H9 (cell line): ENCODE data around the gene CCBE1. TPM values are rescaled to one million over a fixed set of nuclear protein-coding genes. Genes with fewer than 3 reads are reported as not detected.

ENCODE experiments used
- DNase-seq: peaks from one replicate; pipeline ENCODE4 v3.0.0-alpha.2; 2017
- H2AFZ ChIP-seq: one replicate; pipeline ENCODE4 v1.6.1; 2013; ENCODE audit warnings: mild to moderate bottlenecking, low read length, control low read depth, moderate library complexity
- H2AK5ac ChIP-seq: 2 replicates; pipeline ENCODE4 v1.6.1; 2013; ENCODE audit warnings: low read length, control low read depth, mixed read lengths; ENCODE audit not compliant: insufficient read length
- H2BK120ac ChIP-seq: one replicate; pipeline ENCODE4 v1.6.1; 2013; ENCODE audit warnings: low read depth, mild to moderate bottlenecking, low read length, control low read depth, inconsistent platforms; ENCODE audit not compliant: poor library complexity, severe bottlenecking
- H2BK12ac ChIP-seq: 2 replicates; pipeline ENCODE4 v1.6.1; 2013; ENCODE audit warnings: low read length, control low read depth, mixed read lengths, low read depth; ENCODE audit not compliant: insufficient read length
- H2BK15ac ChIP-seq: 2 replicates; pipeline ENCODE4 v1.6.1; 2013; ENCODE audit warnings: low read depth, low read length, control low read depth
- H2BK20ac ChIP-seq: one replicate; pipeline ENCODE4 v1.6.1; 2013; ENCODE audit warnings: low read depth, mild to moderate bottlenecking, low read length, control low read depth, inconsistent platforms; ENCODE audit not compliant: poor library complexity, severe bottlenecking
- H2BK5ac ChIP-seq: 2 replicates; pipeline ENCODE4 v1.6.1; 2013; ENCODE audit warnings: low read length, control low read depth, mixed read lengths; ENCODE audit not compliant: insufficient read length
- H3K14ac ChIP-seq: 2 replicates; pipeline ENCODE4 v1.6.1; 2013; ENCODE audit warnings: low read length, control low read depth; ENCODE audit not compliant: insufficient read depth
- H3K18ac ChIP-seq: 2 replicates; pipeline ENCODE4 v1.6.1; 2013; ENCODE audit warnings: low read depth, mild to moderate bottlenecking, mixed read lengths, low read length, control low read depth; ENCODE audit not compliant: insufficient read length
- H3K23ac ChIP-seq: 2 replicates; pipeline ENCODE4 v1.6.1; 2013; ENCODE audit warnings: low read length, control low read depth, mixed read lengths, low read depth; ENCODE audit not compliant: insufficient read length
- H3K23me2 ChIP-seq: 2 replicates; pipeline ENCODE4 v1.6.1; 2013; ENCODE audit warnings: low read depth, mild to moderate bottlenecking, mixed read lengths, low read length, control low read depth; ENCODE audit not compliant: insufficient read length, poor library complexity, severe bottlenecking
- H3K27ac ChIP-seq: 2 replicates; pipeline ENCODE4 v1.5.1; 2013; ENCODE audit warnings: low read length, control low read depth, mixed read lengths, low read depth; ENCODE audit not compliant: insufficient read length
- H3K27me3 ChIP-seq: 2 replicates; pipeline ENCODE4 v1.6.1; 2013; ENCODE audit warnings: low read length, control low read depth, inconsistent platforms; ENCODE audit not compliant: insufficient read depth
- H3K4ac ChIP-seq: 2 replicates; pipeline ENCODE4 v1.6.1; 2013; ENCODE audit warnings: low read depth, mild to moderate bottlenecking, control low read depth, inconsistent platforms, low read length, moderate library complexity
- H3K4me1 ChIP-seq: 2 replicates; pipeline ENCODE4 v1.6.1; 2013; ENCODE audit warnings: low read length, control low read depth, inconsistent platforms; ENCODE audit not compliant: insufficient read depth
- H3K4me2 ChIP-seq: 2 replicates; pipeline ENCODE4 v1.6.1; 2013; ENCODE audit warnings: low read length, control low read depth, mixed read lengths; ENCODE audit not compliant: insufficient read length, insufficient read depth
- H3K56ac ChIP-seq: 2 replicates; pipeline ENCODE4 v1.6.1; 2013; ENCODE audit warnings: low read depth, mild to moderate bottlenecking, mixed read lengths, low read length, control low read depth; ENCODE audit not compliant: insufficient read length
- H3K79me1 ChIP-seq: 2 replicates; pipeline ENCODE4 v1.6.1; 2013; ENCODE audit warnings: low read depth, mild to moderate bottlenecking, moderate library complexity, low read length, control low read depth, inconsistent platforms; ENCODE audit not compliant: insufficient read depth, poor library complexity, severe bottlenecking
- H3K79me2 ChIP-seq: 2 replicates; pipeline ENCODE4 v1.6.1; 2013; ENCODE audit warnings: low read length, control low read depth, inconsistent platforms; ENCODE audit not compliant: insufficient read depth
- H3K9ac ChIP-seq: 2 replicates; pipeline ENCODE4 v1.6.1; 2013; ENCODE audit warnings: low read length, control low read depth, mixed read lengths; ENCODE audit not compliant: insufficient read length; ENCODE audit errors: extremely low read depth
- H3K9me3 ChIP-seq: one replicate; pipeline ENCODE4 v1.6.1; 2013; ENCODE audit warnings: low read depth, low read length, inconsistent platforms; ENCODE audit not compliant: control insufficient read depth
- H3T11ph ChIP-seq: one replicate; pipeline ENCODE4 v1.6.1; 2013; ENCODE audit warnings: mild to moderate bottlenecking, low read length, control low read depth, inconsistent platforms
- H4K20me1 ChIP-seq: one replicate; pipeline ENCODE4 v1.6.1; 2013; ENCODE audit not compliant: control insufficient read depth, insufficient read length, insufficient read depth
- H4K5ac ChIP-seq: 2 replicates; pipeline ENCODE4 v1.6.1; 2013; ENCODE audit warnings: low read depth, mild to moderate bottlenecking, mixed read lengths, low read length, control low read depth; ENCODE audit not compliant: insufficient read length
- H4K8ac ChIP-seq: replicated peaks from 2 replicates; pipeline ENCODE4 v1.6.1; 2013; ENCODE audit warnings: low read length, control low read depth, mixed read lengths, low read depth; ENCODE audit not compliant: insufficient read length
- H4K91ac ChIP-seq: 2 replicates; pipeline ENCODE4 v1.6.1; 2013; ENCODE audit warnings: low read depth, mild to moderate bottlenecking, moderate library complexity, mixed read lengths, low read length, control low read depth; ENCODE audit not compliant: insufficient read length
- H3K27ac Mint-ChIP-seq, 3 experiments: 2 replicates in 2 of 3; 3 replicates in 1 of 3; pipeline ENCODE4 v1.8.0; 2020 to 2021; ENCODE audit warnings: mixed read lengths in 3 of 3, mild to moderate bottlenecking in 1 of 3, moderate library complexity in 1 of 3
- H3K27me3 Mint-ChIP-seq: 2 replicates; pipeline ENCODE4 v1.8.0; 2021; ENCODE audit warnings: low read depth, mild to moderate bottlenecking, moderate library complexity, mixed read lengths
- H3K36me3 Mint-ChIP-seq, 3 experiments: 2 replicates in 2 of 3; 3 replicates in 1 of 3; pipeline ENCODE4 v1.8.0; 2020 to 2021; ENCODE audit warnings: low read depth in 3 of 3, mixed read lengths in 3 of 3; ENCODE audit not compliant: insufficient read depth in 1 of 3
- H3K4me1 Mint-ChIP-seq, 2 experiments: 2 replicates each; pipeline ENCODE4 v1.8.0; 2020; ENCODE audit warnings: mixed read lengths in 2 of 2
- H3K4me3 Mint-ChIP-seq, 2 experiments: 2 replicates in 1 of 2; 3 replicates in 1 of 2; pipeline ENCODE4 v1.8.0; 2020 to 2021; ENCODE audit warnings: mild to moderate bottlenecking in 2 of 2, mixed read lengths in 2 of 2, moderate library complexity in 1 of 2
- H3K9me3 Mint-ChIP-seq, 2 experiments: 2 replicates in 1 of 2; 3 replicates in 1 of 2; pipeline ENCODE4 v1.8.0; 2020; ENCODE audit warnings: mild to moderate bottlenecking in 2 of 2, mixed read lengths in 2 of 2, moderate library complexity in 1 of 2
- CTCF ChIP-seq: fragments of 200-600 bp; sonication (generic); conservative IDR thresholded peaks from 3 replicates; pipeline ENCODE4 v1.8.0; 2021; ENCODE audit warnings: antibody characterized with exemption, mild to moderate bottlenecking
- WGBS: extraction: QIAGEN DNeasy Blood & Tissue Kit; methylation state at CpG from one replicate; pipeline ENCODE4 v1.1.7; 2013; ENCODE audit warnings: missing lambda C conversion rate, low lambda C conversion rate, mixed read lengths; ENCODE audit not compliant: insufficient read length; ENCODE audit errors: extremely low coverage; 5-methylcytosine and 5-hydroxymethylcytosine counted together
- total RNA-seq: library from RNA; stranded (reverse); gene quantifications from 2 replicates; pipeline ENCODE4 v1.2.1, GENCODE V29; 2021

CCBE1 gene
- total RNA-seq, 1 experiment from 2014 or later: 0.39 TPM

GRCh38 chr18:59624369-59624765, 72.9 kb downstream of the CCBE1 start:
- H3K4ac ChIP-seq: no peak overlapping the region
- no peak overlapping the region for H2BK20ac ChIP-seq
- H3K36me3 Mint-ChIP-seq: no peaks in the 10 kb centered on the region
- no peak overlapping the region for H2BK5ac ChIP-seq
- H3K79me2 ChIP-seq: no peaks in the 10 kb centered on the region
- no peak overlapping the region for H3K4me3 Mint-ChIP-seq
- H3K23ac ChIP-seq: no peak overlapping the region
- no CpG with 5 or more reads among the region's 2 CpGs for WGBS
- H2BK120ac ChIP-seq: no peak overlapping the region
- H4K20me1 ChIP-seq: no peaks in the 10 kb centered on the region
- no peak overlapping the region for H4K5ac ChIP-seq
- no peak overlapping the region for H3K4me2 ChIP-seq
- H2AK5ac ChIP-seq: no peak overlapping the region
- no peak overlapping the region for H3K27ac ChIP-seq
- H2BK12ac ChIP-seq: no peak overlapping the region
- no peak overlapping the region for H3K18ac ChIP-seq
- H3K56ac ChIP-seq: no peak overlapping the region
- H3K9me3 Mint-ChIP-seq: no peaks in the 10 kb centered on the region
- H3K9ac ChIP-seq: no peak overlapping the region
- no peak overlapping the region for H2BK15ac ChIP-seq
- H3K23me2 ChIP-seq: no peaks in the 10 kb centered on the region
- H3K14ac ChIP-seq: no peak overlapping the region
- peaks cover 0 to 6% of the 10 kb centered on the region in 2 experiments; a peak in 1 of 4 replicates for H3K4me1 Mint-ChIP-seq
- no peak overlapping the region for H3K27ac Mint-ChIP-seq
- H2AFZ ChIP-seq: no peak overlapping the region
- H3K9me3 ChIP-seq: no peaks in the 10 kb centered on the region
- no peak for DNase-seq
- no peaks in the 10 kb centered on the region for H3K79me1 ChIP-seq
- H3T11ph ChIP-seq: no peak overlapping the region
- H3K27me3 ChIP-seq: no peaks in the 10 kb centered on the region
- no peak overlapping the region for H4K91ac ChIP-seq
- no peak for TF ChIP-seq CTCF
- no peak overlapping the region for H4K8ac ChIP-seq
- H3K4me1 ChIP-seq: no peaks in the 10 kb centered on the region
- peaks cover 7% of the 10 kb centered on the region for H3K27me3 Mint-ChIP-seq
